HT-29 (cell line): Measurements from ENCODE around the gene ADAMTSL2. TPM values are rescaled to one million over a fixed set of nuclear protein-coding genes. Genes with fewer than 3 reads are reported as not detected.

Experiments
- DNase-seq: peaks from one replicate; pipeline ENCODE4 v3.0.0-alpha.2; 2015; ENCODE audit warnings: low spot score
- total RNA-seq: library from RNA; depleted of rRNA; stranded (reverse); fragments of >200 nt; shearing (Covaris generic); gene quantifications from 2 replicates; pipeline ENCODE4 v1.2.3, GENCODE V29; 2014

Gene ADAMTSL2
- total RNA-seq, 1 experiment from 2014 or later: 0.25 TPM

- DNase-seq: no peak
These were observed 34.6 kb upstream of the ADAMTSL2 start for GRCh38 chr9:133499892-133500270.

- no peak for DNase-seq
These were observed 32.4 kb upstream of the ADAMTSL2 start for GRCh38 chr9:133502112-133502511.

- DNase-seq: no peak
These were observed 29.2 kb upstream of the ADAMTSL2 start for GRCh38 chr9:133505186-133505830.

GRCh38 chr9:133505901-133506652, 28.4 kb upstream of the ADAMTSL2 start:
- DNase-seq: no peak

GRCh38 chr9:133506653-133507038, 27.9 kb upstream of the ADAMTSL2 start:
- no peak for DNase-seq

- no peak for DNase-seq
These were observed 27.1 kb upstream of the ADAMTSL2 start for GRCh38 chr9:133507246-133507965.

- DNase-seq: no peak
These were observed 26.5 kb upstream of the ADAMTSL2 start for GRCh38 chr9:133508046-133508445.

GRCh38 chr9:133509179-133510083, 25.1 kb upstream of the ADAMTSL2 start:
- DNase-seq: no peak

GRCh38 chr9:133510926-133511505, 23.5 kb upstream of the ADAMTSL2 start:
- no peak for DNase-seq

- no peak for DNase-seq
These were observed 22.9 kb upstream of the ADAMTSL2 start for GRCh38 chr9:133511607-133512006.

GRCh38 chr9:133512253-133513213, 22.0 kb upstream of the ADAMTSL2 start:
- DNase-seq: no peak

- no peak for DNase-seq
These were observed 21.0 kb upstream of the ADAMTSL2 start for GRCh38 chr9:133513214-133514100.

- no peak for DNase-seq
These were observed 19.9 kb upstream of the ADAMTSL2 start for GRCh38 chr9:133514460-133515239.

GRCh38 chr9:133515240-133515610, 19.3 kb upstream of the ADAMTSL2 start:
- no peak for DNase-seq

GRCh38 chr9:133515615-133516255, 18.8 kb upstream of the ADAMTSL2 start:
- no peak for DNase-seq

GRCh38 chr9:133516256-133516960, 18.1 kb upstream of the ADAMTSL2 start:
- no peak for DNase-seq

GRCh38 chr9:133516961-133517350, 17.5 kb upstream of the ADAMTSL2 start:
- DNase-seq: no peak
